Activated CD4-positive, alpha-beta T cell treated with anti-CD3 and anti-CD28 coated beads for 1 hour (primary cell): Measurements from ENCODE around the gene FGFRL1.
A peak's percentile ranks its signal among the peaks of the same experiment; 100 is the strongest.
"Not testable (repeated sequence)": the region's sequence is repeated elsewhere in the genome, so short reads cannot be mapped to it uniquely, and the experiment has no call there.

Experiments used
- DNase-seq: peaks from one replicate; pipeline ENCODE4 v3.0.0-alpha.2; 2020

FGFRL1 gene

GRCh38 chr4:993111-994029 lies 18.1 kb upstream of the FGFRL1 start, which contains the start of gene SLC26A1:
Gene SLC26A1, minus strand, starts transcription at chr4:993404. Its CDS starts 1,701 bp downstream, at chr4:991703.
- no peak for DNase-seq

- DNase-seq = no peak
These were observed 16.0 kb upstream of the FGFRL1 start for GRCh38 chr4:995311-996026.

GRCh38 chr4:996030-996996 lies 15.1 kb upstream of the FGFRL1 start:
- DNase-seq = no peak

GRCh38 chr4:996997-997374 lies 14.4 kb upstream of the FGFRL1 start:
- DNase-seq = no peak

- DNase-seq = no peak
These were observed 13.9 kb upstream of the FGFRL1 start for GRCh38 chr4:997375-998071.

- no peak for DNase-seq
These were observed 13.2 kb upstream of the FGFRL1 start for GRCh38 chr4:998096-998691.

GRCh38 chr4:999240-999863 lies 12.1 kb upstream of the FGFRL1 start:
- not testable (repeated sequence) for DNase-seq

GRCh38 chr4:999882-1000425 lies 11.5 kb upstream of the FGFRL1 start:
- no peak for DNase-seq

GRCh38 chr4:1000686-1001260 lies 10.7 kb upstream of the FGFRL1 start:
- no peak for DNase-seq

GRCh38 chr4:1001561-1002130 lies 9.8 kb upstream of the FGFRL1 start:
- no peak for DNase-seq

- DNase-seq = no peak
These were observed 9.2 kb upstream of the FGFRL1 start for GRCh38 chr4:1002131-1002630.

- DNase-seq = no peak
These were observed 8.7 kb upstream of the FGFRL1 start for GRCh38 chr4:1002631-1003251.

- DNase-seq = no peak
These were observed 8.0 kb upstream of the FGFRL1 start for GRCh38 chr4:1003271-1004070.

GRCh38 chr4:1004071-1004418 lies 7.4 kb upstream of the FGFRL1 start:
- no peak for DNase-seq

- DNase-seq = no peak
These were observed 6.6 kb upstream of the FGFRL1 start for GRCh38 chr4:1004557-1005485.

- no peak for DNase-seq
These were observed 4.6 kb upstream of the FGFRL1 start for GRCh38 chr4:1006856-1007255.

GRCh38 chr4:1008840-1009541 lies 2.4 kb upstream of the FGFRL1 start:
- DNase-seq = peak; percentile 26
